HT-29 (cell line): Measurements from ENCODE around the gene ZNF785. TPM values are rescaled to one million over a fixed set of nuclear protein-coding genes. Genes with fewer than 3 reads are reported as not detected.
"Not testable (repeated sequence)": the region's sequence is repeated elsewhere in the genome, so short reads cannot be mapped to it uniquely, and the experiment has no call there.

Experiments used
- DNase-seq: peaks from one replicate; pipeline ENCODE4 v3.0.0-alpha.2; 2015; ENCODE audit warnings: low spot score
- total RNA-seq: library from RNA; depleted of rRNA; stranded (reverse); fragments of >200 nt; shearing (Covaris generic); gene quantifications from 2 replicates; pipeline ENCODE4 v1.2.3, GENCODE V29; 2014

The ZNF785 gene
- total RNA-seq, 1 experiment from 2014 or later: 12.2 TPM

DNA sequence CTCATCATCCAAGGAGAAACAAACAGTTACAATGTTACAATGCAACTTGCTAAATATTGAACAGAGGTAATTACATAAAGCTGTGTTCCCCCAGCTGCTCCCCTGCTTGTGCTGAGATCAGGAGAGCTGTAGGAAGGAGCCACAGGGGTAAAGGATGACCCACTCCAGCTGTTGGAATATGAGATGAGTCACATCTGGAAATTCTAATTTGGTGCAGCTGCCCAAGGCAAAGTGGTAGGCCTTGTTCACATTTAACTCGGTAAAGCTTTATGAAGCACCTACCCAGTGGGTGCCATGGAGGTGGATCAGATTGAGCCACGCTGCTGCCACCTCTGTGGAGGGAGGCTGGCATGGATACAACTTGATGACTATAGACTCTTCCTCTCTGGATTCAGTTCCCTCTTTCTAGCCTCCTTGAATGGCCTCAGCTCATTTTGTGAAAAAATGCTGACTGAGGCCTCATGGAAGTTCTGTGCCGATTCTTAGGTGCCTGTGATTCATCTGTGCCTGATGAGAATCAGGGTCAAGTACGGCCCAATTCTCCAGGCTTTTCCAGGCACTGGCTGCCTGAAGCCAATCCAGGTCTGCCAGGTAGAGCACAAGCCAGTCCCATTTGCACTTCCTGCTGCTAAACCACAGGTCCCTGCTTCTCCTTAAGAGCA is 17.2 kb upstream of the ZNF785 start:
- DNase-seq: no peak

DNA sequence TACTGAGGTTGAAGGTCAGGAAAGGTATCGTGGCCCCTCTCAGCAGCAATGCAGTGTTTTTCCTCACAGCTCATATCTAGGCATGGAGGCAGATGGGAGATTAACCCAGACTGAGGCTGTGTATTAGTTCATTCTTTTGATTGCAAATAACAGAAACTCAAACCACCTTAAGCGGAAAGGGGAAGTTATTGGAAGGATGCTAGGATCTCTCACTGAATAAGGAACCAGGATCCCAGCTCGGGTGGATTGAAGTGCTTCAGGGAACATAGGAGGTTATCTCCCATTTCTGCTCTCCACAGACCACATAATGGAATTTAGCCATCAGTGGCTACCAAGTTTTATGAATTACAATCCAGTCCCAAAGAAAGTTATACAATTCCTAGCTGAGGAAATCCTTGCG is 16.5 kb upstream of the ZNF785 start:
- no peak for DNase-seq

DNA sequence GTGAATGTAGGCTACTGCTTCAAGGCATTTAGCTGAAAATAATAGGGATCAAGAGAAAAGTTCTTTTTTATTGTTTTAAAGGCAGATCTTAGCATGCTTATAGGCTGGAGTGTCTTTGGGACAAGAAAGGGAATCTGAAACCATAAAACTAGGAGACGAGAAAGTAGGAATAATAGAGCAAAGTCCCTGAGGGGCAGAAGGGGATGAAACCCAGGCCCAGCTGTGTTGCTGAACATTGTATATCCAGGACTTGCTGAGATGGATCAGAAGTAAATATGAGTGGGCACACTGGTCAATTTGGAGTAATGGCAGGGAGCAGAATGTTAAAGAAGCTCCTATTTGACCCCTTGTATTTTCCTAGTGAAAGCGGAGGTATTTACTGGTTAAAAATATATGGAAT is 15.4 kb upstream of the ZNF785 start:
- DNase-seq: no peak

DNA sequence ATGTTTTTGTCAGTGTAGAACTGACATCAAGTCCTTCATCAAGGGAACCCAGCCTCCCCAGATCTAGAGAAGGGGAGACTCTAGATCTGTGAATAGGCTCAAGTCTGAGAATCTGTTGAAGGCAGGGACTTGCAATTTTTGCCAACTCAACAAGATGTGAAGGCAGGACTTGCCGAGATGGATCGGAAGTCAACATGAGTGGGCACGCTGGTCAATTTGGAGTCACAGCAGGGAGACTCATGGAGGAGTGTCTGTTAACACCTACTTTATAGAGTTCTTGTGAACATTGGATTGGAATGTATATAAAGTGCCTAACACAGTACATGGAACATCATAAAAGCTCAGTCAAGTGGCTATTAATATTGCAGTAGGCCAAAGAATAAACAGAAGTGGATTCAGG is 14.7 kb upstream of the ZNF785 start:
- DNase-seq: no peak

DNA sequence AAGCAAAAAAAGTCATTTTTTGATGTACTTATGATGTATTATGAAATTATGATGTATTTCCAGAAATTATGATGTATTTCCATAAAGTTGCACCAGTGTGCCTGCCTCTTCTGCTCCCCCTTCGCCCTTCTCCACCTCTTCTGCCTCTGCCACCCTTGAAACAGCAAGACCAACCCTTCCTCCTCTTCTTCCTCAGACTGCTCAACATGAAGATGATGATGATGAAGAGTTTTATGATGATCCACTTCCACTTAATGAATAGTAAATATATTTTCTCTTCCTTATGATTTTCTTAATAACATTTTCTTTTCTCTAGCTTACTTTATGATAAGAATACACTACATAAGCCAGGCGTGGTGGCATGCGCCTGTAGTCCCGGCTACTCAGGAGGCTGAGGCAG is 7.4 kb upstream of the ZNF785 start:
- DNase-seq: no peak

DNA sequence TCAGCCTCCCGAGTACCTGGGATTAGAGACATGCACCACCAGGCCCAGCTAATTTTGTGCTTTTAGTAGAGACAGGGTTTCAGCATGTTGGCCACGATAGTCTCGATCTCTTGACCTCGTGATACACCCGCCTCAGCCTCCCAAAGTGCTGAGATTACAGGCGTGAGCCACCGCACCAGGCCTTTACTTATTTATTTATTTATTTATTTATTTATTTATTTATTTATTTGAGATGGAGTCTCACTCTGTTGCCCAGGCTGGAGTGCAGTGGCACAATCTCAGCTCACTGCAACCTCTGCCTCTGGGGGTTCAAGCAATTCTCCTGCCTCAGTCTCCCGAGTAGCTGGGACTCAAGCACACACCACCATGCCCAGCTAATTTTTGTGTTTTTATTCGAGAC is 5.4 kb upstream of the ZNF785 start:
- DNase-seq: not testable (repeated sequence)

DNA sequence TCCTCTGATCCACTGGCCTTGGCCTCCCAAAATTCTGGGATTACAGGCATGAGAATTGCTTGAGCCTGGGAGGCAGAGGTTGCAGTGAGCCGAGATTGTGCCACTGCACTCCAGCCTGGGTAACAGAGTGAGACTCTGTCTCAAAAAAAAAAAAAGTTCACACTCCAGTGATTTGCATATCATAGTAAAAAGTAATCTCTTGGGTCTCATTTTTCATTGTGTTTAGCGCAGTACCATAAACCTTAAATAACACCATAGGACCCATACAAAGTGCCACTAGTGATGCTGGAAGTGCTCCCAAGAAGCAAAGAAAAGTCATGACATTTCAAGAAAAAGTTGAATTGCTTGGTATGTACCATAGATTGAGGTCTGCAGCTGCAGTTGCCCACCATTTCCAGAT is 4.1 kb upstream of the ZNF785 start:
- DNase-seq: not testable (repeated sequence)

DNA sequence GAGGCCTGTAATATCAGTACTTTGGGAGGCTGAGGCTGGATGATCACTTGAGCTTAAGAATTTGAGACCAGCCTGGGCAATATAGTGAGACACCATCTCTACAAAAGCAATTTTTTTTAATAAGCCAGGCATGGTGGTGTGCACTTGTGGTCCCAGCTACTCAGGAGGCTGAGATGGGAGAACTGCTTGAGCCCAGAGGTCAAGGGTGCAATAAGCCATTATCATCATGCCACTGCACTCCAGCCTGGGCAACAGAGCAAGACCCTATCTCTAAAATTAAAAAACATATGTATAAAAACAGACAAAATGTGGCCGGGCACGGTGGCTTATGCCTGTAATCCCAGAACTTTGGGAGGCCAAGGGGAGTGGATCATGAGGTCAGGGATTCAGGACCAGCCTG is 3.2 kb upstream of the ZNF785 start:
- DNase-seq: no peak

DNA sequence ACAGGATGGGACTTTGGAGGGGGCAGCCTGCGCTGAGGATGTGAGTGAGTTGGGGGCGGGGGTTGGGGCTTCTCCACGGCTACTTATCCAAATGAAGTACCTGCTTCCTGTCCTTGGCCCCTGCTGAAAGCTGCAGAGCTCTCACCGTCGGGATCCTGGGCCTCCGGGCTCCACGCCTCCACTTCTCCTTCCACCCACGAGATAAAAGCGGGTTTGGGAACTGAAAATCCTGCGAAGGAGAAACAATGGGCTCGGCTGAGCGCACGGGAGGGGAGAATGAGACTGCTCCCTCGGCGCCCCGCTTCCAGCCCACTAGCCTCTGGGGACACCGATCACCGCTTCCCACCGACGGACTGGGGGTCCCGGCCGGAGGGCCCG is 486 bp downstream of the ZNF785 start:
- peak; percentile 22 for DNase-seq

DNA sequence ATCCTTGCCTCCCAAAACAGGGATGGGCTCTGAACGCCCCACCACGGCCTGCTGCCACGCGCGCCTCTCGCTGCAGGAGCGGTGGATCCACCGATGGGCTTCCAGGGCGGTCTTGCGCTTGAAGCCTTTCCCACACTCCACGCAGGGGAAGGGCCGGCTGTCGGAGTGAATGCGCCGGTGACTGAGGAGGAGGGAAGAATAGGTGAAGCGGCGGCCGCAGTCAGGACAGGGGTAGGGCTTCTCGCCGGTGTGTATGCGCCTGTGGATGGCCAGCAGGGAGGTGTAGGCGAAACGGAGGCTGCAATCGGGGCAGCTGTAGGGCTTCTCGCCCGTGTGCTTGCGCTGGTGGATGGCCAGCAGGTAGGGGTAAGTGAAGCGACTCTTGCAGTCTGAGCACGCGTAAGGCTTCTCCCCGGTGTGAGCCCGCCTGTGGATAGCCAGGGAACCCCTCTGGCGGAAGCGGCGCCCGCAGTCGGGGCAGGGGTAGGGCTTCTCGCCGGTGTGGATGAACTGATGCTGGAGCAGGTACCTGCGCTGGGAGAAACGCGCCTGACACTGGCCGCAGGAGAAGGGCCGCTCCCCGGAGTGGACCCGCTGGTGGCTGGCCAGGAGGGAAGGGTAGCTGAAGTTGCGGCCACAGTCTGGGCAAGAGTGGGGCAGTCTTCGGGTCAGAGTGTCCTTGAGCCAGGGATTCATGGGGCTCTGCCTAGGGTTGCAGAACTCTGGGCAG is 2.7 kb downstream of the ZNF785 start:
- DNase-seq: no peak

DNA sequence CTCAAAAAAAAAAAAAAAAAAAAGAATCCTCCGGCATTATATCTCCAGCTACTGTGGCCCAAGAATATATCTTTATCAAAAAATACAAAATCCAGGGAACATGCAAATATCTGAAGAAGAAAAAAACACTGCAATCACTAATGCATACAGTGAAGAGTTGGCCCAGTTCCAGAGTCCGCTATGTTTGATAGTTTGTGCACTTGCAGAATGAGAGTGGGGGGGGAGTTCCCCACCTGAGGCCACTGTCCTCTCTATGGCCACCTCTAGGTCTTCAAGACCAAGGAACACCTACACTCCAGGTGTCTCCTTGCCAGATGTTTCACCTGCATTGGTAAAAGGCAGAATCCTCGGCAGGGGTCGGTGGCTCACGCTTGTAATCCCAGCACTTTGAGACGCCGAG is 4.0 kb downstream of the ZNF785 start:
- DNase-seq: no peak

DNA sequence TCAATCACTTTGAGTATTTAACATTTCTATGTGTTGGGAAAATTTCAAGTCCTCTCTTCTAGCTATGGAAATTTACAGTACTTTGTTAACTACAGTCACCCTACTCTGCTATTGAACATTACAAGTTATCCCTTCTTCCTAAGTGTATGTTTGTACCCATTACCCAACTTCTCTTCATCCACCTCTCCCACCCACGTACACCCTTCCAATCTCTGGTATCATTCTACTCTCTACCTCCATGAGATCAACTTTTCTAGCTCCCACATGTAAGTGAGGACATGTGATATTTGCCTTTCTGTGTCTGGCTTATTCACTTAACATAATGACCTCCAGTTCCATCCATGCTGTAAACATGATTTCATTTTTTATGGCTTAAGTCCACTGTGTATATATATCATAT is 10.8 kb downstream of the ZNF785 start:
- no peak for DNase-seq

DNA sequence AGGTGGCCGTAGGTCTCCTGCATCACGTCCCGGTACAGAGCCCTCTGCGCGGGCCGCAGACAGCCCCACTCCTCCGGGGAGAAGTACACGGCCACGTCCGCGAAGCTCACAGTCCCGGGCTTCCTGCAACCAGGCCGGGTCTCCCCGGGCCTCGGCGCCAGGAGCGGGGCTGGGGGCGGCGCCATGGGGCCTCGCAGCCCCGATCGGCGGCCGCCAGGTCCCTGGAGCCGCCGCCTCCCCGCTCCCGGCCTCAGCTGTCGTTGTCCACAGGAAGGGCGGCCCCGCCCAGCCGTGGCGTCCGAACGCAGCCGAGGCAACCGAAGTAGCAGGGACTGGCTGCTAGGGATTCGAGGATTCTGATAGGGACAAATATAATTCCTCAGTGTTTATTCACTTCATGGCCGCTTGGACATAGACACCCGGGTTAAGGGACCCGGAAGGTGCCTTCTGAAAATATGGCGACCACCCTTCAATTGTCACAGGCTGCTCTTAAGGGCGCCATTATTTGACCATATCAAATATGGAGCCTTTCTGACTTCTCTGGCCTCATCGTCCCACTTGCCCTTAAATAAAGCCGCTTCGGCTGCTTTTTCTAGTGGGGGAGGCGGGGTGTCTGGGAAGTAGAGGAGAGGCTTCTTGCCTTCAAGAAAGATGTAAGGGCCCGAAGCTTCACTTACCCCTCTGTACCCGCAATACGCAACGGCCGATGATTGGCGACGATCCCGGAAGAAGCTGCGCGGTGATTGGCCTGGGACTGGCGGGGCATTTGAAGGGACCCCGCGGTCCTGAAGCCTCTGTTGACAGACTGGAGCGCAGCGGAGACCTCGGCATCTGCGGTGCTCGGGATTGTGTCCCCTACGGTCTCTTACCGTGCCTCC is 13.8 kb downstream of the ZNF785 start, which contains the start of gene ZNF688:
Gene ZNF688, minus strand, starts transcription at position 270 of the 878 bp plus-strand sequence. Its CDS starts 85 bp downstream, at position 185.
- DNase-seq: peak; percentile 89

DNA sequence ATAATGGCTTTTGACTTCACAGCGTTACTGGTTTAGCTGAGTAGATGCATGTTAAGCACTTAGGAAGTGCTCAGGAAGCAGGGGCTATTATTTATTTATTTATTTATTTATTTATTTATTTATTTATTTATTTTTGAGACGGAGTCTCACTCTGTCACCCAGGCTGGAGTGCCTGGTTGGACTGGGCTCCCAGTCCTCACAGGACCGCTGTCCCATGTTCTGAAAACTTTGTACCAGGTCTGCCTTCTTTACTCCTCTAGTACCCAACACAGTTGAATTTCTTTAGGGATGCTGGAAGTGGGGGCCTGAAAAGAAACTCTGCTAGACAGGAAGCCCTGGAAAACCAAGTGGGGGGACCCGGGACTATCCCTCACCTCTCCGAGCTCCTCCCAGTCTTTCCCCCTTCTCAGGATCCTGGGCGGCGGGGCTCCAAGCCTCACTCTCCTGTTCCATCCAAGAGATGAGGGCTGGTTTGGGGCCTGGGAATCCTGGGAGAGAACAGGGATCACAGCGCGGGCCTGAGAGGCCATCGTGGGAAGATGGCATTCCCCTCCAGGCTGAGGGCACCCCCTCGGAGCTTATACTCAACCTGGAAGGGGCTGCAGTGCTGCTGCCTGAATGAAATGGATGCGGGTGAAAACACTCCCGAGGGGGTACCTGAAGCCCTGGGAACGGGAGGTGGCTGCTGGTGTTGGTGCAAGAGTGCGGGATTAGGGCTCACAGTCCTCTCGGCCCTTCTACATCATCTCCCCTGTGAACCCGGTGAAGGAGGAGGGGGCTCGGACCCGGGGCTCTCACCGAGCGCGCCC is 14.7 kb downstream of the ZNF785 start:
- DNase-seq: peak; percentile 7

DNA sequence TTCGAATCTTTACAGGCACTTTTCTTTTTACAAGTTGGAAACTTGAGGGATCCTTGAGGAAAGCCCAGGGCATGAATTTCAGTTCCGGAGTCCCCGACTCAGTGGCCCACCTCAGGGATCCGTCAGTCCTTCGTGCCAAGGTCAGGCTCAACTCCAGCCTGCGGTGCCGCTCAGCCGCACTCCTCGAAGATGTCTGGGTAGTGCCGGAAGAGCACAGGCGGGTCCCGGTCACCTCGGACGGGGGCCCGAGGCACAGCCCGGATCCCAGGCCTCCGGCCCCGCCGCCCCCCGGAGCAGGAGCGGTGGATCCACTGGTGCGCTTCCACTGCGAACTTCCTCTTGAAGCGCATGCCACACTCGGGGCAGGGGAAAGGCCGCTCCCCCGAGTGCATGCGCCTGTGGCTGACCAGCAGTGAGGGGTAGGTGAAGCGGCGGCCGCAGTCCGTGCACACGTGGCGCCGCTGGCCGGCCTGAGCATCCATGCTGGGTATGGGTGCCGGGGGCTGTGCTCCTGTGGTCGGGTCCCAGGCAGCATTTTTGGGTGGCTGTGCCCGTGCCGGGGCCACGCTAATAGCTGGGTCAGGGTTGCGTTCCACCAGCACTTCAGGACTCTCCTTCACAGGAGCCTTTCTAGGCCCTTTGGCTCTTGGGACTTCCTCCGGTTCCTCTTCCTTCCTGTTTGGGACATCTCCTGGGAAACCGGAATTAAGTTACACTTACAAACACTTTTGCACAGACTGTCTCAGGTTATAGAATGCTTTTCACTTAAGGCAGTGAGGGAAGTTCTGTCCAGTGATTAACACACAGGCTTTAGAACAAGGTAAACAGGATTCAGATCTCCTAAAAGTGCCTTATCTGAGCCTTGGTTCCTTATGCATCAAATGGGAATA is 15.5 kb downstream of the ZNF785 start:
- DNase-seq: no peak

DNA sequence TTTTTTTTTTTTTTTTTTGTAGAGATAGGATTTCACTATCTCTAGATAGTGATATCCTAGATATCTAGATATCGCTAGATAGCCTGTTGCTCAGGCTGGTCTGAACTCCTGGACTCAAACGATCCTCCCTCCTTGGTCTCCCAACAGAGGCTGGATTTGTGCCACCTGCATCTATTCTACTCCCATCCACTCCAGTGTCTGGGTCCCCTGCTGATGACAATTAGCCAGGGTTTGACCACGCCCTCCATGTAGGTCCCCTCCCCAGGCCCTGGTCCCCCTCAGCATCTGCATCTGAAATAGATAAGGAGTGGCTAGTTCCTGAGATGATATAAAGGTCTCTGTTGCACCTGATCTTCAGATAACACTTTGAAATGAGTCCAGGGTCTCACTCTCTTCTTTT is 16.2 kb downstream of the ZNF785 start:
- DNase-seq: no peak

DNA sequence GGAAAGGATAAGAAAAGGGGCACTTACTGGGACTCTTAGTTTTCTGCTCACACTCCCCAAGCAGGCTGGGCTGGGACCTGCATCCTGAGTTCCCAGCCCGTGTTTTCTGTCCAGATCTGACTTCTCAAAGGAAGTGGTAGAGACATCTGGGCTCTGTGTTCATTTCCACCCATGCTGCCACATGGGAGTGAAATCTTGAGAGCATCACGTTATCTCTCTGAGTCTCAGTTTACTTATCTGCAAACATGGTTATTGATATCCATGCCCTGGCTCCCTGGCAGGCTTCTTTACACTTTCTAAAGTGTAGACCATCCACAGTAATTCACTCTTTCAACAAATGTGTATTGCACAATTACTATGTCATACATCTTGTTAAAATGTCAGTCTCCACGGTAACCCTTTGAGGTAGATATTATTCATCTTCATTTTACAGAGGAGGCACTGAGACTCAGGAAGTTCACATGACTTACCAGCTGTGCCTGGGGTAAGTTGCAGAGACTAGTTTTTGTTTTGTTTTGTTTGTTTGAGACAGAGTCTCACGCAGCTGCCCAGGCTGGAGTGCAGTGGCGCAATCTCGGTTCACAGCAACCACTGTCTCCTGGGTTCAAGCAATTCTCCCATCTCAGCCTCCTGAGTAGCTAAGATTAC is 17.4 kb downstream of the ZNF785 start:
- DNase-seq: no peak

DNA sequence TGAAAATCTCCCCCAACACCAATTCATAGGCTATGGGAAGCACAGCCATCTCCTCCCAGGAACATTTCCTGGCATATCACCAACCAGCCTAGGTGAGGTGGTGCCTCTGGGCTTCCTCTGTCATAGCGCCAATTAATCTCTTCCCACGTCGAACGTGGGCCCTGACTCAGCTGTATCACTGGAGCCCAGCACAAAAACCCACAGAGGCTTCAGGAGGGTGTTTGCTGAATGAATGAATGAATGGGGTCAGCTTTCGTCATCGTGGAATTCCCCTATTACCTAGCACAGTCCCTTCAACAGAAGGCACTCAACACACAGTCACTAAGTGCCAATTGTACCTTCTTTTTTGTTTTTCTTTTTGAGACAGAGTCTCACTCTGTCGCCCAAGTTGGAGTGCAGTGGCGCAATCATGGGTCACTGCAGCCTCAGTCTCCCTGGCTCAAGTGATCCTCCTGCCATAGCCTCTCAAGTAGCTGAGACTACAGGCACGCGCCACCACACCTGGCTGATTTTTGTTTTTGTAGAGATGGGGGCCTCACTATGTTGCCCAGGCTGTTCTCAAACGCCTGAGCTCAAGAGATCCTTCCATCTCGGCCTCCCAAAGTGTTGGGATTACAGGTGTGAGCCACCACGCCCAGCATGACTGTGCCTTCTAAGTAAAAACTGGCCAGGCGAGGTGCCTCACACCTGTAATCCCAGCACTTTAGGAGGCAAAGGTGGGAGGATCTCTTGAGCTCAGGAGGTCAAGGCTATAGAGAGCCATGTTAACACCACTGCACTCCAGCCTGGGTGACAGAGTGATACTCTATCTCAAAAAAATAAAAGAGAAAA is 18.1 kb downstream of the ZNF785 start:
- no peak for DNase-seq

DNA sequence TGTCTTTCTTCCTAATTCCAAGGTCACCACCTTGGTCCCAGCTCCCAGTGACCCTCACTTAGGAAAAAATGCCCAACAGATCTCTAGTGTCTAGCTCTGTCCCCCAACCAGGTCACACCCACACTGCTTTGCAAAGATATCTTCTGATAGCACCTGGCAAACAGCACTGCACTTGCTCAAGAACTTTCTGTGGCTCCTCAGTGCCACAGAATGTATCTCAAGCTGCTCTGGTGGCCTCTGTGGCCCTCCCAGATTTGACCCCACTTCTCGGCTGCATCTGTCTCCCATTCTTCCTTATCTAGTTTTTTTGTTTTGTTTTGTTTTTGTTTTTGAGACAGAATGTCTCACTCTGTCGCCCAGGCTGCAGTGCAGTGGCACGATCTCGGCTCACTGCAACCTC is 19.0 kb downstream of the ZNF785 start:
- no peak for DNase-seq
